ENCODE results near the gene IBA57.

- TF ChIP-seq CTCF (IDR thresholded peaks at IDR 0.05) (no peak), POLR2AphosphoS5 (IDR thresholded peaks at IDR 0.05) (no peak)
Measured at GRCh38 chr1:228147768-228148167, 17.8 kb upstream of the IBA57 start.
